Pancreas (tissue), 10 donors: Measurements from ENCODE around the gene BRINP2. TPM values are rescaled to one million over a fixed set of nuclear protein-coding genes. Genes with fewer than 3 reads are reported as not detected.

Source experiments
- ATAC-seq, 4 donors: fragments of 200-7000 bp; cut with Tn5 transposase; one replicate each; pipeline versions ENCODE4 v1.8.0 to v1.9.1; 2020; ENCODE audit warnings: mild to moderate bottlenecking in 4 of 4, moderate library complexity in 4 of 4
- DNase-seq, 6 donors: peaks; one replicate each; pipeline ENCODE4 v3.0.0-alpha.2; 2020
- FAIRE-seq: peaks from 2 replicates; lab custom pipeline; 2012; peaks lifted over from hg19 to GRCh38; lab: Jason Lieb, UNC
- H3K27ac ChIP-seq, 4 donors: fragments of 200-600 bp; sonication (generic); 1 replicate in 3 of 4; 2 replicates in 1 of 4; pipeline versions ENCODE4 v1.5.0 to v1.8.0; 2020
- H3K27me3 ChIP-seq, 4 donors: fragments of 200-600 bp; one replicate each; pipeline ENCODE4 v1.8.0; 2021
- H3K36me3 ChIP-seq, 3 donors: fragments of 200-600 bp; sonication (generic) in 1 of 3; one replicate each; pipeline versions ENCODE4 v1.5.0 to v1.8.0; 2020 to 2021
- H3K4me1 ChIP-seq, 3 donors: fragments of 200-600 bp; one replicate each; pipeline ENCODE4 v1.8.0; 2021
- H3K4me3 ChIP-seq, 4 donors: fragments of 200-600 bp; sonication (generic) in 2 of 4; one replicate each; pipeline versions ENCODE4 v1.5.0 to v1.8.0; 2020 to 2021
- H3K9me3 ChIP-seq, 4 donors: fragments of 200-600 bp; one replicate each; pipeline ENCODE4 v1.8.0; 2021
- WGBS, 2 donors: extraction: QIAGEN DNeasy Blood & Tissue Kit; methylation state at CpG; one replicate each; pipeline ENCODE4 v1.1.7; 2013; 5-methylcytosine and 5-hydroxymethylcytosine counted together
- intact Hi-C, 3 donors: fragments of 100-400 bp; cut with DNase I; formaldehyde crosslinking; loops; one replicate each; pipeline versions ENCODE4 v1.11.1 to v1.14.2; 2022
- polyA plus RNA-seq, 2 donors: library from polyadenylated mRNA; stranded (reverse); fragments of 200-250 nt; gene quantifications; one replicate each; pipeline ENCODE4 v1.2.3, GENCODE V29; 2013
- total RNA-seq, 6 donors: library from RNA; stranded (reverse); fragmentation: NEBNext Ultra II Directional in 4 of 6; extraction: Animal tissue kit (Norgen Biotek cat#: 25700) in 4 of 6; gene quantifications; one replicate each; pipeline versions ENCODE4 v1.2.1 to v1.2.4, GENCODE V29; 2021 to 2023
- TF ChIP-seq, protein P1 (sequence below), 4 donors: fragments of 200-600 bp; sonication (generic) in 3 of 4; IDR thresholded peaks; one replicate each; pipeline versions ENCODE4 v1.5.0 to v1.8.0; 2021; ENCODE audit warnings: antibody characterized with exemption in 4 of 4
- donor health status: healthy with polysubstance abuse.
- donor health status: DM: no; HTN: no; CAD: no; lungs with moderate emphysema.
- donor health status: DM: no; HTN: no; CAD: no.
- donor health status: control.
- donor health status: control.
- donor health status: Bipolar disorder and iron deficiency.
- donor health status: DM: yes; HTN: yes; CAD: no.
- donor health status: DM: no; HTN: no; CAD: no.
- donor health status: DM: no; HTN: no; CAD: no.
- donor health status: DM: yes; HTN: yes; CAD: no.

Gene BRINP2
- total and polyA plus RNA-seq, 8 donors, result 0.04 to 0.23 (median 0.19) TPM; not detected in 5

DNA sequence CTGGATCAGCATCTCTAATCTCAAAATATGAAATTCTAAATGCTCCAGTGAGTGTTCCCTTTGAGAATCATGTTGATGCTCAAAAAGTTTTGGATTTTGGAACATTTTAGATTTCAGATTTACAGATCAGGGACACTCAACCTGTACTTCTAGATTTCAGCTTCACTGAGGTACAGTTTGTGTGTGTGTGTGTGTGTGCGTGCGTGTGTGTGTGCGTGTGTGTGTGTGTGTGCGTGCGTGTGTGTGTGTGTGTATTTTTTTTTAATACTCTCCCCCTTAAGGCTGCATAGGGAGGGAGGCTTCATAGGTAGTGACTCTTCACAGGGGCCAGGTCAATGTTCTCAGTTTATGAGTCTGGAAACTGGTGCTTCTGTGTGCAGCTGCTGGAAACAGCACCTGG lies 77.5 kb downstream of the BRINP2 start:
- intact Hi-C loops, result no loop called here
- Histone ChIP-seq H3K27me3 (no peaks in the 10 kb centered on the region), H3K36me3 (no peaks in the 10 kb centered on the region), H3K4me3 (no peak overlapping the region), H3K4me1 (no peaks in the 10 kb centered on the region), H3K9me3 (no peaks in the 10 kb centered on the region), H3K27ac (no peak overlapping the region)
- 83 to 89% methylated on average over 5 of the region's 5 CpGs for whole genome bisulfite sequencing, 2 donors
- TF ChIP-seq, protein P1, sequence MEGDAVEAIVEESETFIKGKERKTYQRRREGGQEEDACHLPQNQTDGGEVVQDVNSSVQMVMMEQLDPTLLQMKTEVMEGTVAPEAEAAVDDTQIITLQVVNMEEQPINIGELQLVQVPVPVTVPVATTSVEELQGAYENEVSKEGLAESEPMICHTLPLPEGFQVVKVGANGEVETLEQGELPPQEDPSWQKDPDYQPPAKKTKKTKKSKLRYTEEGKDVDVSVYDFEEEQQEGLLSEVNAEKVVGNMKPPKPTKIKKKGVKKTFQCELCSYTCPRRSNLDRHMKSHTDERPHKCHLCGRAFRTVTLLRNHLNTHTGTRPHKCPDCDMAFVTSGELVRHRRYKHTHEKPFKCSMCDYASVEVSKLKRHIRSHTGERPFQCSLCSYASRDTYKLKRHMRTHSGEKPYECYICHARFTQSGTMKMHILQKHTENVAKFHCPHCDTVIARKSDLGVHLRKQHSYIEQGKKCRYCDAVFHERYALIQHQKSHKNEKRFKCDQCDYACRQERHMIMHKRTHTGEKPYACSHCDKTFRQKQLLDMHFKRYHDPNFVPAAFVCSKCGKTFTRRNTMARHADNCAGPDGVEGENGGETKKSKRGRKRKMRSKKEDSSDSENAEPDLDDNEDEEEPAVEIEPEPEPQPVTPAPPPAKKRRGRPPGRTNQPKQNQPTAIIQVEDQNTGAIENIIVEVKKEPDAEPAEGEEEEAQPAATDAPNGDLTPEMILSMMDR (IDR thresholded peaks at IDR 0.05), result no peak
- ATAC-seq, result no peak
- no peak for FAIRE-seq
- DNase-seq, result no peak

DNA sequence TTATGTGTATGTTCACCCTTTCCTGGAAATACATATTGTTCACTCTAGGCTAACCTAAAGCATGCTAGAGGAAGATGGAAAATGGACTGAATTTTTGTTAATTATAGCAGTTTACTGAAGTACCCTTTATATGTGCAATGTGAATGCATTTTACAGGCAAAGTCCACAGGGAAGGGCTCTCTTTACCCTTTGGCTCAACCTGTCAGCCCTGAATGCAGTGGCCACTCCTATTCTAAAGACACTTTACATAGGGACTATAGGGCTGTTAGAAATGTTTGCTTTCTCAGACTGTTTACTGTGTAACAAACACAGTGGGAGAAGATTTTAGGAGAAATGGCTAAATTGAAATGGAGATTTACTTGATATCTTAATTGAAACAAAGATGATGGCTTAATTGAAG lies 78.5 kb downstream of the BRINP2 start:
- H3K9me3 ChIP-seq, result no peaks in the 10 kb centered on the region
- no peak overlapping the region for H3K27ac ChIP-seq
- intact Hi-C loops, result no loop called here
- H3K4me3 ChIP-seq, result no peak overlapping the region
- FAIRE-seq (no peak), DNase-seq (no peak), ATAC-seq (no peak)
- no peaks in the 10 kb centered on the region for H3K27me3 ChIP-seq
- no peaks in the 10 kb centered on the region for H3K36me3 ChIP-seq
- H3K4me1 ChIP-seq, result no peaks in the 10 kb centered on the region
- TF ChIP-seq, protein P1 (IDR thresholded peaks at IDR 0.05), result no peak

DNA sequence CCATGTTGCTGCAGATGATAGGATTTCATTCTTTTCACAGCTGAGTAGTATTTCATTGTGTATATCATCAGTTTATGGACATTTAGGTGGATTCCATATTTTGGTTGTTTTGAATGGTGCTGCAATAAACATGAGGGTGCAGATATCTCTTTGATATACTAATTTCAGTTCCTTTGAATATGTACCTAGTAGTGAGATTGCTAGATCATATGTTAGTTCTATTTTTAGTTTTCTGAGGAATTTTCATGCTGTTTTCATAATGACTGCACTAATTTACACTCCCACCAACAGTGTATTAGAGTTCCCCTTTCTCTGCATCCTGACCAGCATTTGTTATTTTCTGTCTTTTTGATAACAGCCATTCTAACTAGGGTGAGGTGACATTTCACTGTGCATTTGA lies 82.1 kb downstream of the BRINP2 start:
- Histone ChIP-seq H3K4me3 (no peak overlapping the region), H3K9me3 (no peaks in the 10 kb centered on the region), H3K27ac (no peak overlapping the region), H3K27me3 (no peaks in the 10 kb centered on the region), H3K36me3 (no peaks in the 10 kb centered on the region), H3K4me1 (peaks cover 0 to 3% (median 0%) of the 10 kb centered on the region in 3 donors)
- DNase-seq (no peak), FAIRE-seq (no peak), ATAC-seq (no peak)
- TF ChIP-seq, protein P1 (IDR thresholded peaks at IDR 0.05), result no peak
- intact Hi-C loops, result no loop called here

DNA sequence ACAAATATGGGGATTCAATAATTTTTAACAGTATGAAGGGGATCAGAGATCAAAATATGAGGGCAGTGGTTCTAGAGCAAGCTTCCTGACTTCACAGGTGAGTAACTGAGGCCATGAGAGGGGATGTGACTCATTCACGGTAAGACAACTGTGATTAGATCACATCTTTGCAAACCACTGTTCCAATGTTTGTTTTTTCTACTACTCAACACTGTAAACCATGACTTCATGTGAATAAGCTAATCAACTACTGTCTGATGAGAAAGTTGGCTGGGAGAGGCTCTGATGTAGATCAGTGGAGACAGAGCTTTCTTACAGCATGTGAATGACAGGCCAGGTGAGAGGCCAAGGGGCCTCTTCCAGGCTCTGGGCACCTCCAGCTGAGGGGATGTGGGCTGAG lies 84.7 kb downstream of the BRINP2 start:
- peaks cover 0 to 3% (median 0%) of the 10 kb centered on the region in 3 donors for H3K4me1 ChIP-seq
- DNase-seq (no peak), FAIRE-seq (no peak), ATAC-seq (peak in 2 of 4 donors; percentile 27 to 54)
- H3K27me3 ChIP-seq, result no peaks in the 10 kb centered on the region
- H3K36me3 ChIP-seq, result no peaks in the 10 kb centered on the region
- TF ChIP-seq, protein P1 (IDR thresholded peaks at IDR 0.05), result no peak
- no peak overlapping the region for H3K4me3 ChIP-seq
- H3K9me3 ChIP-seq, result no peaks in the 10 kb centered on the region
- 31 to 33% methylated on average over 1 of the region's 1 CpG for WGBS, 2 donors
- H3K27ac ChIP-seq, result no peak overlapping the region
- intact Hi-C loops, result no loop called here

DNA sequence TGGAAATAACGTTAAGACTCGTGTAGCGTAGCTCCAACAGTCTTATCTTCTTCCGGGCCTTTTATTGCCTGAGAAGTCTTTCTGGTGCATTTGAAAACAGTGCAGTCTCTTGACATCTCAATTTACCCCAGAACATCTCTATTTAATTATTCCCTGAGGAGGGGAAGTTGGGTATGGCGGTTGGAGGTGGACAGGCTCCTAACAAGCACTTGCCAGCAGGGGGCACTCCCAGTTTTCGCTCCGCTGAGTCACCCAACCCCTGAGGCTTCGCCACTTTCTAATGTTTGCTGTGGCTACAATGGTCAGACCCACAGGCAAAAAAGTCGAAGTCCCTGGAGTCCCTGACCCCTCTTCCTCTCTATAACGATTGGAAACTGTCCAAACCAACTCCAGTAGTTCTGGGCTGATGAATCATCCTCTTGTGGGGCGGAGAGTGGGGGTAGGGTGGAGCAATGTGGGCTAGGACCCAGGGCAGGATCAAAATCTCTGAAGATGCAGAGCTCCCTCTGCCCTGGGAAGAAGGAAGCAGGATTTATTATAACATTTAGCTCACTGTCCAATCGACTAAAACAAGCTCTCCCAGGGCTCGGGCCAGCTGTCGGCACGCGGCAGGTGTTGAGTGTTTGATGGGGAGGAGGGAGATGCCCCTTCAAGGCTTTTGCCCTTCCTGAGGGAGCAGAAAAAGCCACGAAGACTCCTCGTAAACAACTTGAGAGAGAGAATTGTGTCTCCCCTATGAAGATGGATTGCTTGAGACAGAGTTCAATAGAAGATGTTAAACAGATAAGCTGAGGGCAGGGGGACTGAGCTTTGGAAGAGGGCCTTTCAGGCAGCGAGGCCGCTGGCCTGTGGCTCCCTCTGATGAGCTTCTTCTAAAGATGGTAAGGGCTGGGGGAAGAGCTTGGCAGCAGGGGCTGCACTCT lies 85.7 kb downstream of the BRINP2 start:
- no peak for FAIRE-seq
- intact Hi-C loops, result no loop called here
- peak; percentile 85 to 97 (median 95) for ATAC-seq
- TF ChIP-seq, protein P1 (IDR thresholded peaks at IDR 0.05), result peak; percentile 43 to 60 (median 54)
- H3K4me3 ChIP-seq, result no peak overlapping the region
- 41 to 43% methylated on average over 20 of the region's 20 CpGs for WGBS, 2 donors
- H3K36me3 ChIP-seq, result no peaks in the 10 kb centered on the region
- H3K4me1 ChIP-seq, result peaks cover 0 to 3% (median 0%) of the 10 kb centered on the region in 3 donors
- no peaks in the 10 kb centered on the region for H3K27me3 ChIP-seq
- no peaks in the 10 kb centered on the region for H3K9me3 ChIP-seq
- peak; percentile 51 to 87 (median 67) for DNase-seq
- H3K27ac ChIP-seq, result no peak overlapping the region
